Adrenal gland (tissue), 12 donors: ENCODE data around the gene NCK2. TPM values are rescaled to one million over a fixed set of nuclear protein-coding genes. Genes with fewer than 3 reads are reported as not detected.

Experiments used
- DNase-seq, 7 donors: peaks; one replicate each; pipeline ENCODE4 v3.0.0-alpha.2; 2019 to 2020
- H3K27ac ChIP-seq, 5 donors: fragments of 200-600 bp; sonication (generic) in 4 of 5; 1 replicate in 3 of 5; 2 replicates in 2 of 5; pipeline versions ENCODE4 v1.5.1 to v1.8.0; 2016 to 2020; ENCODE audit warnings: mild to moderate bottlenecking in 1 of 5
- H3K27me3 ChIP-seq: fragments of 200-600 bp; 2 replicates; pipeline ENCODE4 v1.8.0; 2021
- H3K36me3 ChIP-seq, 2 donors: fragments of 200-600 bp; replicated peaks in 1 of 2; 1 replicate in 1 of 2; 2 replicates in 1 of 2; pipeline versions ENCODE4 v1.5.1 to v1.8.0; 2018 to 2022
- H3K4me1 ChIP-seq, 2 donors: fragments of 200-600 bp; replicated peaks in 1 of 2; 1 replicate in 1 of 2; 2 replicates in 1 of 2; pipeline versions ENCODE4 v1.5.1 to v1.8.0; 2018 to 2021
- H3K4me3 ChIP-seq, 4 donors: fragments of 200-600 bp; sonication (generic) in 3 of 4; one replicate each; pipeline ENCODE4 v1.5.1; 2016 to 2018
- H3K9me3 ChIP-seq, 3 donors: fragments of 200-600 bp; sonication (generic) in 1 of 3; replicated peaks in 1 of 3; 1 replicate in 2 of 3; 2 replicates in 1 of 3; pipeline versions ENCODE4 v1.5.1 to v1.8.0; 2016 to 2021
- CTCF ChIP-seq, 6 experiments: fragments of 450-650 bp in 4 of 6; fragments of 200-600 bp in 2 of 6; sonication (generic) in 1 of 6; IDR thresholded peaks; 1 replicate in 5 of 6; 2 replicates in 1 of 6; pipeline versions ENCODE4 v1.5.1 to v1.8.0; 2016 to 2021; ENCODE audit warnings: antibody characterized with exemption in 6 of 6, mild to moderate bottlenecking in 2 of 6, moderate library complexity in 1 of 6
- POLR2A ChIP-seq, 2 donors: fragments of 450-650 bp; IDR thresholded peaks; one replicate each; pipeline ENCODE4 v1.6.1; 2017; ENCODE audit warnings: antibody characterized with exemption in 2 of 2, mild to moderate bottlenecking in 2 of 2, moderate library complexity in 1 of 2
- WGBS, 4 donors: extraction: QIAGEN DNeasy Blood & Tissue Kit in 2 of 4; methylation state at CpG; one replicate each; pipeline versions ENCODE4 v1.1.5 to v1.1.7; 2013 to 2017; 5-methylcytosine and 5-hydroxymethylcytosine counted together
- intact Hi-C, 2 donors: fragments of 100-400 bp; cut with DNase I; formaldehyde crosslinking; loops; one replicate each; pipeline versions ENCODE4 v1.14.1 to v1.15.0; 2022 to 2023
- polyA plus RNA-seq, 3 donors: library from polyadenylated mRNA; stranded (reverse); fragments of 200-250 nt in 2 of 3; fragments of 350-450 nt in 1 of 3; fragmentation: Illumina TruSeq in 1 of 3; extraction: RNeasy Lipid Tissue Mini Kit (QIAGEN cat#74804) in 1 of 3; gene quantifications; one replicate each; pipeline ENCODE4 v1.2.3, GENCODE V29; 2013 to 2014
- total RNA-seq, 9 donors: library from RNA; depleted of rRNA in 4 of 9; stranded (reverse); fragments of >200 nt in 4 of 9; fragments of 120-200 nt in 1 of 9; fragmentation: NEBNext Ultra II Directional in 1 of 9; extraction: Animal tissue kit (Norgen Biotek cat#: 25700) in 1 of 9; gene quantifications; one replicate each; pipeline versions ENCODE4 v1.1.0 to v1.2.4, GENCODE V29; 2013 to 2023
- donor health status: healthy with polysubstance abuse.
- donor health status: Bipolar disorder and iron deficiency.
- donor health status: DM: yes; HTN: yes; CAD: no.
- donor health status: DM: no; HTN: no; CAD: no.
- donor health status: DM: no; HTN: no; CAD: no.
- donor health status: DM: yes; HTN: yes; CAD: no.

The NCK2 gene
- total and polyA plus RNA-seq, 12 donors, result 13.7 to 56.0 (median 37.3) TPM

DNA sequence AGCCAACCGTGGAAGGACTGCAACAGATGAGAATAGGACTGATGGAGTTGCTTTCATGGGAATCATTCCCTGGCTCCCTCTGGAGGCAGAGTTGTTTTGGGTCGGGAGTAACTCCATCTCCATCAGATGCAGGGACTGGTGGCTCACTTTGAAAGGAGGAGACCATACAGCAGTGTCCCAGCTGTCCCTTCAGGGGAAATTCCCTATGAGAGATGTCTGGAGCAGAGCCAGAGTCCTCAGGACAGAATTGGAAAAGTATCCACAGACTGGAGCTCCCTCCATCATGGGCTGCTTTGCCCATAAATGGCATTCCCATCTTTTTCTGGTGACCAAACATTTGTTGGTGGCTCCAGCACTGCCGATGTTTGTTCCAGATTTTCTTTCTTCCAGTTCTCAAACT, 144.3 kb downstream of the NCK2 start:
- 71 to 91% (median 84%) methylated on average over 3 of the region's 3 CpGs for WGBS, 4 donors
- no peak overlapping the region for H3K4me3 ChIP-seq
- peaks cover 0 to 8% of the 10 kb centered on the region in 2 donors for H3K36me3 ChIP-seq
- no peak for DNase-seq
- no peaks in the 10 kb centered on the region for H3K27me3 ChIP-seq
- TF ChIP-seq CTCF (IDR thresholded peaks at IDR 0.05), result no peak
- no peak for TF ChIP-seq POLR2A (IDR thresholded peaks at IDR 0.05)
- intact Hi-C loops, result loop anchor here in 1 of 2 donors (10.0 kb wide), 1 partner anchor 144 kb away; the partner anchor contains the start of gene NCK2
- peaks cover 11 to 34% of the 10 kb centered on the region in 2 donors for H3K4me1 ChIP-seq
- H3K27ac ChIP-seq, result no peak overlapping the region
- no peaks in the 10 kb centered on the region for H3K9me3 ChIP-seq

- Histone ChIP-seq H3K27me3 (no peaks in the 10 kb centered on the region), H3K4me1 (peaks cover 11 to 24% of the 10 kb centered on the region in 2 donors), H3K27ac (no peak overlapping the region), H3K4me3 (no peak overlapping the region), H3K9me3 (no peaks in the 10 kb centered on the region), H3K36me3 (peaks cover 0 to 8% of the 10 kb centered on the region in 2 donors)
- no peak for DNase-seq
- intact Hi-C loops, result no loop called here
- no peak for TF ChIP-seq CTCF (IDR thresholded peaks at IDR 0.05)
- TF ChIP-seq POLR2A (IDR thresholded peaks at IDR 0.05), result no peak
- WGBS, 4 donors, result 35 to 95% (median 41%) methylated on average over 2 of the region's 2 CpGs
These were observed 145.4 kb downstream of the NCK2 start for GRCh38 chr2:105890111-105890510.

DNA sequence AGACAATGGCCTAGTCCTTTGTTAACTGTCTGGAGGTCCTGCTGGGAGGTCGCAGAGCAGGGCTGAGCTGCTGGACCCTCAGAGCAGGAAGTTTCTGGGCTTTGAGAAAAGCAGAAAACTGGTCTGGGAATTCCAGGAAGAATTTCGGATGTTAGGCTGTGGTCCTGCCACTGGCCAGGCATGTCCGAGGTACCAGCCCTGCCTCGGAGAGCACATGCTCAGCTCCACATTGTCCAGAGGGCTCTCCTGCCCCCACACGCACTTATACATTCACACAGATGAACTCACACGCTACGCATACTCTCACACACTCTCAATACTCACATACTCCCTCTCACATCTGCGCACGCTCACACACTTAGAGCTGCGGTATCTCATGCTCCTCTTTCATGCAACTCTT, 146.1 kb downstream of the NCK2 start:
- intact Hi-C loops, result no loop called here
- TF ChIP-seq CTCF (IDR thresholded peaks at IDR 0.05) (no peak), POLR2A (IDR thresholded peaks at IDR 0.05) (no peak)
- Histone ChIP-seq H3K36me3 (peaks cover 0 to 8% of the 10 kb centered on the region in 2 donors), H3K4me3 (no peak overlapping the region), H3K27me3 (no peaks in the 10 kb centered on the region), H3K27ac (no peak overlapping the region), H3K9me3 (no peaks in the 10 kb centered on the region), H3K4me1 (peaks cover 11 to 16% of the 10 kb centered on the region in 2 donors)
- WGBS, 4 donors, result 96 to 97% (median 96%) methylated on average over 10 of the region's 10 CpGs
- no peak for DNase-seq

DNA sequence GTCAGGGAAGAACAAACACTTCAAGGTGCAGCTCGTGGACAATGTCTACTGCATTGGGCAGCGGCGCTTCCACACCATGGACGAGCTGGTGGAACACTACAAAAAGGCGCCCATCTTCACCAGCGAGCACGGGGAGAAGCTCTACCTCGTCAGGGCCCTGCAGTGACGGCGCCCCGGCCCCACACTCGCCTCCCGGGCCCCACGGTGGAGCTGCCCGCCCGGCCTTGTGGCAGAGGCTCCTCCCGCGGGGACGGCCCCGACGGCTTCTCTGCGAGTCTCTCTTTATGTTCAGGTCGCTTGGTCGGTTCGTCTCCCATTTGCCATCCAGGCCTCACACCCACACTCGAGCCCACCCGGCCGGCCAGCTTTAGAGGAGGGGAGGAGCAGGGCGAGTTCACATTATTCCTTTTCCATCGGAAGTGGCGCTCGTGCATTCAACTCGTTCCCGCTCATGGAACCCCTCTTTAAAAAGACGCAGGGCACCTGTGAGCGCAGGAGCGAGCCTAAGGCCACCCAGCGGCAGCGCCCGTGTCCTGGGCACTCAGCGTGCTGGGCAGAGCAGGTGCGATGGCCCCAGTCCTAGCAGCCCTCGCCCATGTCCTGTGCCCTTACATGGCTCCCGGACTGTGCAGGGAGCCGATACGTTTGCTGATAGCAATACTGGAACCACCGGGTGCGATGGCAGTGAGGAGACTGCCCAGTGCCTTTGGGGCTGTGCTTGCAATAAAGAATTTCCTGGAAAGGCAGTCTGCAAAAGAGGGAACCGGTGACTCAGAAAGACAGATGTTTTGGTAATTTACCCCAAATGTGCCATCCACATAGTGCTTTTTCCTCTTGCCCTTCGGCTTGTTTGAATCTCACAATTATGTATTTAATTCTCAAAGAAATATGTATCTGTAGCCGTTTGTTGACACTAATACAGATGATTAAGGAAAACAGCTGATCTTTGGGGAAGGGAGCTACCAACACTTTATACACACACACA, 148.6 kb downstream of the NCK2 start:
- WGBS, 4 donors, result 95 to 97% (median 96%) methylated on average over 36 to 51 of the region's 51 CpGs
- no peak for DNase-seq
- no peak overlapping the region for H3K27ac ChIP-seq
- H3K4me1 ChIP-seq, result peaks cover 0 to 5% of the 10 kb centered on the region in 2 donors
- no peak overlapping the region for H3K4me3 ChIP-seq
- H3K27me3 ChIP-seq, result no peaks in the 10 kb centered on the region
- intact Hi-C loops, result no loop called here
- TF ChIP-seq CTCF (IDR thresholded peaks at IDR 0.05), result no peak
- no peak for TF ChIP-seq POLR2A (IDR thresholded peaks at IDR 0.05)
- H3K9me3 ChIP-seq, result no peaks in the 10 kb centered on the region
- peaks cover 0 to 8% of the 10 kb centered on the region in 2 donors for H3K36me3 ChIP-seq
